ENCODE measurements around the gene SRRM2.

The SRRM2 gene

DNA sequence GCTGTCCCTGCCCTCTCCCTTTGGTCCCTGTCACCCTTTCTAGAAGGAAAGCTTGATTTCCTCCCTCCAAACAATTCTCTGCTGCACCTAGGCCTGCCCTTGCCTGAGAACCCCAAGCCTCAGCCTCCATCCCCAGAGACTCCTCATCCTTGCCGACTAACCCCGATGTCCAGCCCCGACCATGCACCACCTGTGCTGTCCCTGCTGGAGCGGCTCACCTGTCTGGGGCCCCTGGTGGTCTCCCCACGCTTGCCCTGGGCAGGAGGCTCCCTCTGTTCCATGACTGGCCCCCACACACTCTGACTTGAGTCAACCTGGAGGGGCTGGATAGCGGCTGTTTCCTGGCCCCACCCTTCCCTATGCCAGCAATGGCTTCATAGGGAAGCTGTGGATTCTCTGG, 12.0 kb upstream of the SRRM2 start:
- no peak for DNase-seq

DNA sequence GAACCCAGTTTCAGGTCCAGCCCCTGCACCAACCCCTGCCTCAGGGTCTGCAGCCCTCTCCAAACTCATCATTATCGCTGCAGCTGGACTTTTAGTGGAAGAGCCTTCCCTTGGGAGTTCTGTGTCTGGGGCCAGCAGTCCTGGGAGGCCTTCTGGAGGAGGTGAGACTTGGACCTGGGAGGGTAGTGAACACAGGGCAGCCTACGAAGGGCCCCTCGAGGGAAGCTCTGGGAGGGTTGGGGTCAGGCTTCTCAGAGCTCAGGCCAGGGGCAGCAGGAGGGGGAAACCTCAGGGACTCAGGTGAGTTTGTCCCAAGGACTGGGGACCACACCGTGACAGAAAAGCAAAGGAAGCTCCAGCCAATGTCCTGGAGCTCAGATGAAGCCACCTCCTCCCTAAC, 11.3 kb upstream of the SRRM2 start:
- no peak for DNase-seq

DNA sequence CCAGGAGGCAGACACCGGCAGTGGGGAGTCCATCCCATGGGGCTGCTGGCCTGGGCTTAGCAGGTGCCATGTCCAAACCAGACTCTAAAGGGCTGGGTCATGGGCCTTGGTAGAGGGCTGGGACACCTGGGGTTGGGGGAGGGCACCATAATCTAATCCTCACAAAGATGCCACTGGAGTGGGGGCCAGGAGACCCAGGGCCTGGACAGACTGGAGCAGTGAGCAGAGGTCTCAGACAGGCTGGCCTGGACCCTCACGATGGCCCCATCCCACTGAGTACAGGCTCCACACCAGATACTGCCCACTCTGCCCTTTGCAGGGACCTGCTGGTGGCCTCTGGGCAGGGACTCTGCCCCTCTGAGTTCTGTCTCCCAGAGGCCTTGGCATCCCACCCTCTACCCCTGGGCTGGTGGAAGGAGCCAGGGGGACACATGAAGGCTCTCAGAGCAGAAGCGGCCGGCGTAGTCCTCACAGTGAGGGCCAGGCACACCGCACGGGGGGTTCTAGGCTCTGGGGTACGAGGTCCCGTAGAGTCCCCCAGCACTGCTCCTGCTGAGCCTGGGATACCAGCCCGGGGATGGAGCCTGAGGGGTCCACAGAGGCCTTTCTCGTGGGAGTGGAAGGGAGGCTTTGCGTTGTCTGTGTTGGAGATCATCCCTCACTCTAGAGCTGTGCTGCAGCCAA, 10.0 kb upstream of the SRRM2 start:
- DNase-seq, result no peak

DNA sequence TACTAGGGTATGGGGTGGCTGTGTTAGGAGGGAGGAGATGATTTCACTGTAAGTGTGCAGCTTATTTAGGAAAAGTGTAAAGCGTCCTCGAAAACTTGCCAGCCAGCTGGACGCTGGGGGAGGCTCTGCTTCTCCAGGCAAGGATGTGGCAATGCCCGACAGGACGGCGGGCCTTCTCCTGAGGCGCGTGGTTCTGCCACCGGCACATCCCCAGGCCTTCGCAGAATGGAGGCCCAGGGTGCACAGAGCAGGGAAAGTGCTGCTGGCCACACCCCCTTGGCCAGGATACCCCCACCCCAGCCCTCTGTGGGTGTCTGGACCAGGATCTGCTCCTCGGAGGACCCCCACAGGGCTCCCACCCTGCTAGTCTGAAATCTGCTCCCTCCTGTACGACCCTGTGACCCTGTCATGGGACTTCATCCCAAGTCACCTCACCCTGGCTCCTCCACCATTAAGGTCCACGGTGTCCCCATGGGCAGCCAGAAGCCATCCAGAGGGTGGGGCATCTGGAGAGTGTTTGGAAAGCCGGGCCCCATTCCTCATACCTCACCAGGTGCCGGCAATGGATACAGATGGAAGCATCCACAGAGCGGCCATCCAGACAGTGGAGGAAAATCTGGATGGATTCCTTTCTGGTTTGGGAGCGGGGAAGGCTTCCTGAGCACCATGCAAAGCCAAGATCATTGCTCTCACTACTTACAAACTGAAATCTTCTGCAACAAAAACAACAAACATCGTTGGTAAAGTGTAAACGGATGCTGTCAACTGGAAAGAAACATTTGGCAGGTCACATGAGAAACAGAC, 9.2 kb upstream of the SRRM2 start:
- DNase-seq, result no peak

DNA sequence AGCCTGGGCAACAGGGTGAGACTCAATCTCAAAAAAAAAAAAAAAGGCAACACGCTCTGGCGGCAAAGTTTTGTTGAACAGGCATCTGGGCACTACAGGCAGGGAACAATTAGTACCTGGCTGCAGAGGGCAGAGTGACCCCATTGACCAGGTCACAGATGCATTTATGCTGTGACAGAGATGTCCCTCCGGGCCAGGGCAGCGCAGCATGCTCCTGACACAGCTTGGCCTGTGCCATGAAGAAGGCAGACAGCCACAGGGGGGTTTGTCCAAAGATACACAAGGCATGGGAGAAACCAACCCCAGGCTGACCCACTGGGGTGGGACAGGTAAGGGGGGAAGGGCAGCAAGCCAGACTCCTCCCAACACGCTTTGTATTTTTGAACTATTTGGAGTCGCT, 7.7 kb upstream of the SRRM2 start:
- DNase-seq, result no peak

DNA sequence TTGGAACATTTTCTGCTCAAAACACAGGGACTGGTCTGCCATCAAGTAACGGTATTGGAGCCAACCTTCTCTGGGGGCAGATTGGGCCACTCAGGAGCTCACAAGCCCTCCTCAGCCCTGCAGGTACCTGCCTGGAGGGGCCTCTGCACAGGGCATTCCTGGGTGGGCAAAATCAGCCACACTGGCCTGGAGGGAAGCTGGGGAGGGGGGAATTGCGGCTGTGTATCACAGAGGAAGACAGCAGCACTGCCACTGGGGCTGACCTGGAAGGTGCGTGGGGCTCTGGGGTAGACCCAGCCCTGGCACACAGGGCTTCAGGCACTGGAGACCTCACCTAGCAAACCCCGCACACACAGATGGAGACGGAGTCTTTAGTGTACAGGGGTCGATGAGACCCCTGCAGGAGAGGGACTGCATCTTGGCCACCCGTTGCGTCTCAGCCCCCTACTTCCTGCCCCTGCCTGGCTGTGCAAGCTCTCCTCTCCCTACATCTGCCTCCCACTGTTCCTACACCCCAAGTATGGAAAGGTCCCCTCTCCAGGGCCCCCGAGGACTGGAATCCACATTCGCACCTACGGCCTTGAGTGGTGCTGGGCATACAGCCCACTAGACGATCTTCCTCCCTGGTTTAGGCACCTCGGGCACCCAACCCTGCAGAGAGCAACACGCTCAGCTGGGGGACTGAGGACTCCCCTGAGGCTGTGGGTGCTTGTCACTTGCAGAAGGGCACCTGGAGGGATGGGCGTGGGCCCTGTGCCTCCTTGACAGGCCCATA, 7.1 kb upstream of the SRRM2 start:
- DNase-seq, result no peak

DNA sequence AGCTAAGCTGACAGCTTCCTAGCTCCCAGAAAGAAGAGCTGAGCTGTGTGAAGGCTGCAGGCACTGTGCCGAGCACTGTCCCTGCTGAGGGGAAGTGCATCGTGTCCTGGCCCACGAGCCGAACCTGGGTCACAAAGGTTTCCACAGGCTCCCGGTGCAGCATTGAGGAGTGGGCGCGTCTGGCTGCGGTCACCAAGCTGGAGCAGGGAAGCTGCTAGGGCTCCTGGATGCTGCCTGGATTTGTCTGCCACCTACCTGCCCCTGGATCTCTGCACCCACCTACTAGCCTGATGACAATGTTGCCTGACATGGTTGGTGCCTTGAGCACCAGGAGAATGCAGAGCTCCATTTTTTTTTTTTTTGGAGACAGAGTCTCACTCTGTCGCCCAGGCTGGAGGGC, 6.5 kb upstream of the SRRM2 start:
- DNase-seq, result no peak

DNA sequence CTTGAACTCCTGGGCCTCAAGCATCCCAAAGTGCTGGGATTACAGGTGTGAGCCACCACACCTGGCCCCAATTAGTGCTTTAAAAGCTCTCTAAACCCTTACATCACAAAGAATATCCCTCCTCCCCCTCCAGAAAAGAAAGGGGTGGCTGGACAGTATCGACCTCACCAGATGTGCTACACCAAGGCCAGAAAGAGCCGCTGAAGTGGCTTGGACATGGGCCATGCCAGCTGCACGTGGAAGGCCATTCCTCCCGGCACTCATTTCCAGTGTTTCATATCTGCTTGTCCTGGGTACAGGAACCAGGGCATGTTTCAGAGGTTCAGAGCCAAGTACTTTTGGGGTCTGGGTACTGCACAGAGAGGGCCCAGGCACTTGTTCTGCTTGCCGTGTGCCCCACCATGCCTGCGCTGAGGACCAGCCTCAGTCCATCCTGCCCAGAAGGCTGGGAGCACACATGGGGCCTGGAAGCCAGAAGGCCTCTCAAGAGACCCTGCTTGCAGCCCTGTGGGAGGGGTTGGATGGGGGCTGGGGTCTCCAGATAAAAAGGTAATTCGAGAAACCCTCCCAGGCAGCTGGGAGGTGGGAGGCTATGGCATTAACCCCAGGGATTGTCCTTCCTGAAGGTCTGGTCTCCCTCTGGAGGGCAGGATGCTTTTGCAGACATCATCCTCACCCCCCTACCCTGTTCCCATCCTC, 3.5 kb upstream of the SRRM2 start:
- no peak for DNase-seq

DNA sequence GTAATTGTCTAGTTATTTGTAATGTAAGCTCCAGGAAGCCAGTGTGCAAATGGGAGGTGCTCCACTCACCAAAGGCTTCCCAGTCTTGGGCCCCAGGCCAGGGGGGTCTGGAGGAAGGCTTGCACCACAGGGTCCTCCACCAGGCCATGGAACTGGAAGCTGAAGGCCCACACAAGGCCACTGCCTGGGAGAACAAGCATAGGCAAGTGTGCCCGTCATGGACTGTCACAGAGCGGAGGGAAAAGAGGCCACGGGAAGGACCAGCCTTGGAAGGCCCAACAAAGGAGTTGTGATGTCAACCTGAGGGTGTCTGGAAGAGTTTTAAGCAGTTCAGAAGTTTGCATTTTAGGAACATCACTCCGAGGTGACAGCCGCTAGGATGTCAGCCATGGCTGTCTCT, 3.0 kb upstream of the SRRM2 start:
- DNase-seq, result no peak

DNA sequence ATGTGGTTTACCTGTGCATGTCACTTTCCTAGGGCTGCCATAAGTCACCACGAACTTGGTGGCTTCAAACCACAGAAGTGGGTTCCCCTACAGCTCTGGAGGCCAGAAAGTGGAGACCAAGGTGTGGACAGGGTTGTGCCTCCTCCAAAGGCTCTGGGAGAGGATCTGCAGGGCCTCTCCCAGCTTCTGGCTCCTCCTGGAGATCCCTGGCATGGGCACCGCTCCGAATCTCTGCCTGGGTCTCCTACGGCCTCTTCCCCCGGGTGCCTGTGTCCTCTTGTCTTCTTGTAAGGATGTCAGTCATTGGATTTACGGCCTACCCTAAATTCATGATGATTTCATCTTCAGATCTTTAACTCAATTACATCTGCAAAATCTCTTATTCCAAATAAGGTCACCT, 2.5 kb upstream of the SRRM2 start:
- no peak for DNase-seq

DNA sequence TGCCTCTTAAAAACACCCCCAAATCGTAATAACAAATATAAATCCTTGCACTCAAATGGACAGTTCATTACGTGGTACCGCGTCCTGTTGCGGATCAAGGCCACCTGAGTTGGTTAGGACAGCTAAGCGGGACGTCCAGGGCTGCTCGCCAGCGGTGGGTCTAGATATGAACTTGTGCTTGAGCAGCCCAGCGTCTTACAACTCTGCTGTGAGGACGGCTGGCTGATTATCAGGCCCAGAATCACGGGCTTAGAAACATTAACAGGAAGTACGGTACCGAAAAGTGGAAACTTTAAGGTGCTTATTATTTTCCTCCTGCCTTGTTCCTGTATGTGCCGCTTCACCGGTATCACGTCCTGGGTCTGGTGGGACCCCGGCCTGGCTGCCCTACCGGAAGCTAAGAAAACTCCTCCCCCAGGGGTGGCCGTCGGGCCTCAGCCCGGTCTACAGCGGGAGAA, 832 bp upstream of the SRRM2 start:
- peak; percentile 73 for DNase-seq

DNA sequence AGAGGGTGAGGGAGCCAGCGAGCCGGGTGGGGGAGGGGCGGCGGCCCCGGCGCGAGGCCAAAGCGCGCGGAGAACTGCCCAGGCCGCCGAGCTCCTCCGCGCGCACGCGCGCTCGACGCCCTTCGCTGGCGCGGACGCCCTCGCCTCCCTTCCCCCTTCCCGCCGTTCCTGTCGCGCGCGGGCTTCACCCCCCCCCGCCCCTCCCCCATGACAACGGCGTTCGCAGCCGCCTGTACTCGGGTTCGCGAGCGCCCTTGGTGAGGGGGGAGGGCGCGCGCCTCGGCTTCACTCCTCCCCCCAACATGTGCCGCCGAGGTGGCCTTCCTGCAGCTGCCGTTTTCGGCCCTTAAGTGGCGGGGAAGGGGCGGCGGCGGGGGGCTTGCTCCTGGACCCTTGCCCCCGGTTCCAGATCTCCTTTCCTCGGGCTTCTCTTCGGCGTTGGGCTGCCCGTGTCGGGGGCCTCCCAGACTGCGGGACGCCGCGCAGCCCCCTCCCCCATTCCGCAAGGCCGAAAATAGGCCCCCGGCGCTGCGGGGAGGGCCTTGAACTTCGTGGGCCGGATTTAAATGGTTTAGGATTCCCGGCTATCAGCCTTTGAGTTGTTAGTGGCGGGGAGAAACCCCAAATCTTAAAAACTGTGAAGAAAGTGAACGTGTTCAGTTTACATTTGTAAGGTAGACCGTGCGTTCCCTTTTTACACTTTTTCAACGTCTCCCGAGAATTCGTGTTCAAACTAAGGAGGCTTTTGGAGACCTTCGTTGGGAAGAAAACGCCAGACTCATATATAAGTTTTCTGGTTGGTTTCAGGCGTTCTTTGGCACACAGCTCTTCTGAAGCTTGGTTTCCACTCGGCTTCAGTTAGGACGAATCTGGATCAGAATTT, 653 bp downstream of the SRRM2 start:
- peak; percentile 51 for DNase-seq

DNA sequence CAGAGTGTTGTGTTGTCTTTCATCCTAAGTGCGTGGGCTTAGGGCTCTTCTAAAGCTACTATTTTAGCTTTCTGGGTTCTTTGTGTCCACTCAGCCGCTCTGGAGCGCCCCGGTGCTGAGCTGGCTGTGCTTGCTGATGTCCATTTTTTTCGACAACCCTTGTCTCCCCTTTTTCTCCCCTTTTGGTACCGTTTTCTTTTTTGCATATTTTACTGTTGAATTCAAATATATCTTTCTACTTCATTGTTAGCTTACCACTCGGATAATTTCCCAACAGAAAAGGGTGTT, 1.2 kb downstream of the SRRM2 start:
- no peak for DNase-seq

DNA sequence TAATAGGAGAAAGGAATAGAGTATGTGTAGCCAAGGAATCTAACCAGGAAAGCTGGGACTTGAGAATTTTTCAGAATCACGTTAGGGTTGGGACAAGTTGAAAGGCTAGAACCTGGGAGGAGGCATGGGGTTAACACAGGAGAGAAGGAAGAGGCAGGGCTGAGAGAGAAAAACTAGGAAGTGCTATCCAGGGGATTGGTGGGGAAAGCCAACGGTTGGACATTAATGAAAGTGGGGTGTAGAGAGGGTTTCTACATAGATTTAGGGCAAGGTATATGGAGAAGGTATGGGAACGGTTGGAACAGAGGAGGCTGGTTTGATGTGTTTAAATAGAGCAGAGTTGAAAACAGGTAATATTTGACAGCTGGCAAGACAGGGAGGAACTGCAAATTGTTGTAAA, 2.7 kb downstream of the SRRM2 start:
- DNase-seq, result no peak

DNA sequence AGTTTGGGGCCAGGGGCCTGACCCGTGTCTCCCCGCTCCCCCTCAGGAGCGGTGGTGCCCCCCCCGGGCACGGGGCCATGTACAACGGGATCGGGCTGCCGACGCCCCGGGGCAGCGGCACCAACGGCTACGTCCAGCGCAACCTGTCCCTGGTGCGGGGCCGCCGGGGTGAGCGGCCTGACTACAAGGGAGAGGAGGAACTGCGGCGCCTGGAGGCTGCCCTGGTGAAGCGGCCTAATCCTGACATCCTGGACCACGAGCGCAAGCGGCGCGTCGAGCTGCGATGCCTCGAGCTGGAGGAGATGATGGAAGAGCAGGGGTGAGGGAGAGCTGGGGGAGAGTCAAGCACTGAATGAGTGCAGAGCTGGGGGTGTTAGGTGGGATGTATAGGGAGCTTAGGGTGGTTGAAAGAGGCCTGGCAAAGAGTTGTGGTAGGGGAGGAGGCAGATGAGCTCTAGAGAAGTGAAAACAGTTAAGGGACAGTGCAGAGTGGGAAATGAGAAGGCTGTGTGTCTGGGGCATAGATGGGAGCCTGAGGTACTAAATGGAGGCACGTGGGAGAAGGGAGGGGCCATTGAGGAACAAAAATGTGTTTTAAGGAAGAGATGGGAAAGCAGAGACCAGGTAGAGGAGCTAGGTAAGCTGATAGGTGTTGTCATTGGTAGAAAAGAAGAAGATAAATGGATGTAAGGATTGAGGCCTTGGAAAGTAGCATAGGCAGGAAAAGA, 4.0 kb downstream of the SRRM2 start:
- DNase-seq, result no peak

DNA sequence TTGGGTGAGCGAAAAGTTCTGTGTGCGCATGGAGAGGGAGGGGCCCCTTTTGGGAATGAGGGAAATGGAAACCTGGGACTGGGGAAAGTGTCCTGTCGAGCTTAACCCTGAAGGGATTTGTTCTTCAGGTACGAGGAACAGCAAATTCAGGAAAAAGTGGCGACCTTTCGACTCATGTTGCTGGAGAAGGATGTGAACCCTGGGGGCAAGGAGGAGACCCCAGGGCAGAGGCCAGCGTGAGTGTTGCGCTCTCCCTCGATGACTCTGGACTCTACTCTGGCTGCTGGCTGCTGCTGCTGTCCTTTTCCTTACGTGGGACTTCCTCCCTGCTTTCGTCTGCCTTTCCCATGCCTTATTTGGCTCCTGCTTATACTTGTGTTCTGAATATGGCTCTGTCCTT, 4.9 kb downstream of the SRRM2 start:
- DNase-seq, result no peak

DNA sequence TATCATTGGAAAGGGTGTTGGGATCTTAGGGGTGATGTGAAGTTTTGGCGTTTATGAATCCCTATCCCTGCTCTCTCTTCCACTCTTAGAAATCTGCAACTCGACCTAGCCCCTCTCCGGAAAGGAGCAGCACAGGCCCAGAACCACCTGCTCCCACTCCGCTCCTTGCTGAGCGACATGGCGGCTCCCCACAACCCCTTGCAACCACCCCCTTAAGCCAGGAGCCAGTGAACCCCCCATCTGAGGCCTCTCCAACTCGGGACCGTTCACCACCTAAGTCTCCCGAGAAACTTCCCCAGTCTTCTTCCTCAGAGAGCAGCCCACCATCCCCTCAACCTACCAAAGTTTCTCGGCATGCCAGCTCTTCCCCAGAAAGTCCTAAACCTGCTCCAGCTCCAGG, 9.0 kb downstream of the SRRM2 start:
- no peak for DNase-seq

DNA sequence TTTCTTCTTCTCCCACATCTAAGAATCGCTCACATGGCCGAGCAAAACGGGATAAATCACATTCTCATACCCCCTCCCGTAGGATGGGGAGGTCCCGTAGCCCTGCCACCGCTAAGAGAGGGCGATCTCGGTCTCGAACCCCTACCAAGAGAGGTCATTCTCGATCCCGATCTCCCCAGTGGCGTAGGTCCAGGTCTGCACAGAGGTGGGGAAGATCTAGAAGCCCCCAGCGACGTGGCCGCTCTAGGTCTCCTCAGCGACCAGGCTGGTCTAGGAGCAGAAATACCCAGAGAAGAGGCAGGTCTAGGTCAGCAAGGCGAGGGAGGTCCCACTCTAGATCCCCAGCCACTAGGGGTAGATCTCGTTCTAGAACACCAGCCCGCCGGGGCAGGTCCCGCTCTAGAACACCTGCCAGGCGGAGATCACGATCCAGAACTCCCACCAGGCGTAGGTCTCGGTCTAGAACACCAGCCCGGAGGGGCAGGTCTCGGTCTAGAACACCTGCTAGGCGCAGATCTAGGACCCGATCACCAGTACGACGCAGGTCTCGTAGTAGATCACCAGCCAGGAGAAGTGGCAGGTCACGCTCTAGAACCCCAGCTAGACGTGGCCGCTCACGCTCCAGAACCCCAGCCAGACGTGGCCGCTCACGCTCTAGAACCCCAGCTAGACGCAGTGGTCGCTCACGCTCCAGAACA, 9.6 kb downstream of the SRRM2 start:
- DNase-seq, result no peak

DNA sequence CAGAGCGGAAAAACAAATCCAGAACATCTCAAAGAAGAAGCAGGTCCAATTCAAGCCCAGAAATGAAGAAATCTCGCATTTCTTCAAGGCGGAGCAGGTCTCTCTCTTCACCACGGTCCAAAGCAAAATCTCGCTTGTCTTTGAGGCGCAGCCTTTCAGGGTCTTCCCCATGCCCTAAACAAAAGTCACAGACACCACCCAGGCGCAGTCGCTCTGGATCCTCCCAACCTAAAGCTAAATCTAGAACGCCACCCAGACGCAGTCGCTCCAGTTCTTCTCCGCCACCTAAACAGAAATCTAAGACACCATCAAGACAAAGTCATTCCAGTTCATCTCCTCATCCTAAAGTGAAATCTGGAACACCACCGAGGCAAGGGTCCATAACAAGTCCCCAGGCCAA, 10.3 kb downstream of the SRRM2 start:
- DNase-seq, result no peak

DNA sequence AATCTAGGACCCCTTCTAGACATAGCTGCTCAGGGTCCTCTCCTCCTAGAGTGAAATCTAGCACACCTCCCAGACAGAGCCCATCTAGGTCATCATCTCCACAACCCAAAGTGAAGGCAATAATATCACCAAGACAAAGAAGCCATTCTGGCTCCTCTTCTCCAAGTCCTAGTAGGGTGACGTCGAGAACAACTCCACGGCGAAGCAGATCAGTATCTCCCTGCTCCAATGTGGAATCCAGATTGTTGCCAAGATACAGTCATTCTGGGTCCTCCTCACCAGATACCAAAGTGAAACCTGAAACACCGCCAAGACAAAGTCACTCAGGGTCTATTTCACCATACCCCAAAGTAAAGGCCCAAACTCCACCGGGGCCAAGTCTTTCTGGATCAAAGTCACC, 10.7 kb downstream of the SRRM2 start:
- no peak for DNase-seq

DNA sequence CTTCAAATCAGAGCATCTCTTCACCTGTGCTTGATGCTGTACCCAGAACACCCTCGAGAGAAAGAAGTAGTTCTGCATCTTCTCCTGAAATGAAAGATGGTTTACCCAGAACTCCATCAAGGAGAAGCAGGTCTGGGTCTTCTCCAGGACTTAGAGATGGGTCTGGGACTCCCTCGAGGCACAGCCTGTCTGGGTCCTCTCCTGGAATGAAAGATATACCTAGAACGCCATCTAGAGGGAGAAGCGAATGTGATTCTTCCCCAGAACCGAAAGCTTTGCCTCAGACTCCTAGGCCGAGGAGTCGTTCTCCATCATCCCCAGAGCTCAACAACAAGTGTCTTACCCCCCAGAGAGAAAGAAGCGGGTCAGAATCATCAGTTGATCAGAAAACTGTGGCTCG, 12.3 kb downstream of the SRRM2 start:
- no peak for DNase-seq
